Activated CD8-positive, alpha-beta T cell treated with anti-CD3 and anti-CD28 coated beads, Interleukin-2, amount 10 ng/mL, durations not matched to agents 7 days and 5 days (primary cell): Measurements from ENCODE around the gene MB21D2. TPM values are rescaled to one million over a fixed set of nuclear protein-coding genes. Genes with fewer than 3 reads are reported as not detected.
"Not testable (repeated sequence)": the region's sequence is repeated elsewhere in the genome, so short reads cannot be mapped to it uniquely, and the experiment has no call there.

Experiments used
- ATAC-seq: fragments of 150-1000 bp; cut with Tn5 transposase; one replicate; pipeline ENCODE4 v1.10.0; 2021; ENCODE audit warnings: moderate library complexity
- CTCF ChIA-PET: fragments of 350-600 bp; sonication (Branson Sonifier 250); formaldehyde crosslinking; loops from one replicate; lab custom pipeline; 2021; ENCODE audit warnings: antibody characterized with exemption; lab: Charles Lee
- POLR2A ChIA-PET: fragments of 350-600 bp; sonication (Branson Sonifier 250); formaldehyde crosslinking; loops from one replicate; lab custom pipeline; 2021; ENCODE audit warnings: antibody characterized with exemption; lab: Charles Lee
- DNase-seq: peaks from one replicate; pipeline ENCODE4 v3.0.0-alpha.2; 2020
- H3K27ac Mint-ChIP-seq: one replicate; pipeline ENCODE4 v1.8.0; 2021; ENCODE audit warnings: mild to moderate bottlenecking, mixed read lengths
- H3K27me3 Mint-ChIP-seq: one replicate; pipeline ENCODE4 v1.8.0; 2021; ENCODE audit warnings: low read depth, mixed read lengths
- H3K36me3 Mint-ChIP-seq: one replicate; pipeline ENCODE4 v1.8.0; 2021; ENCODE audit warnings: low read depth, mixed read lengths
- H3K4me1 Mint-ChIP-seq: one replicate; pipeline ENCODE4 v1.8.0; 2021; ENCODE audit warnings: low read depth, mixed read lengths
- H3K4me3 Mint-ChIP-seq: one replicate; pipeline ENCODE4 v1.8.0; 2021; ENCODE audit warnings: mild to moderate bottlenecking, mixed read lengths
- H3K9me3 Mint-ChIP-seq: one replicate; pipeline ENCODE4 v1.8.0; 2022; ENCODE audit warnings: mixed read lengths; ENCODE audit not compliant: insufficient read depth
- total RNA-seq, 2 experiments: library from RNA; stranded (reverse); gene quantifications; one replicate each; pipeline ENCODE4 v1.2.3, GENCODE V29; 2021

The MB21D2 gene
- total RNA-seq, 2 experiments from 2014 or later = 6.5 to 7.2 TPM

GRCh38 chr3:192774341-192774740 lies 143.3 kb downstream of the MB21D2 start:
- DNase-seq, ATAC-seq, H3K4me3 Mint-ChIP-seq, POLR2A ChIA-PET, H3K36me3 Mint-ChIP-seq, H3K9me3 Mint-ChIP-seq, H3K27me3 Mint-ChIP-seq, CTCF ChIA-PET, H3K27ac Mint-ChIP-seq, H3K4me1 Mint-ChIP-seq: not testable (repeated sequence)

DNA sequence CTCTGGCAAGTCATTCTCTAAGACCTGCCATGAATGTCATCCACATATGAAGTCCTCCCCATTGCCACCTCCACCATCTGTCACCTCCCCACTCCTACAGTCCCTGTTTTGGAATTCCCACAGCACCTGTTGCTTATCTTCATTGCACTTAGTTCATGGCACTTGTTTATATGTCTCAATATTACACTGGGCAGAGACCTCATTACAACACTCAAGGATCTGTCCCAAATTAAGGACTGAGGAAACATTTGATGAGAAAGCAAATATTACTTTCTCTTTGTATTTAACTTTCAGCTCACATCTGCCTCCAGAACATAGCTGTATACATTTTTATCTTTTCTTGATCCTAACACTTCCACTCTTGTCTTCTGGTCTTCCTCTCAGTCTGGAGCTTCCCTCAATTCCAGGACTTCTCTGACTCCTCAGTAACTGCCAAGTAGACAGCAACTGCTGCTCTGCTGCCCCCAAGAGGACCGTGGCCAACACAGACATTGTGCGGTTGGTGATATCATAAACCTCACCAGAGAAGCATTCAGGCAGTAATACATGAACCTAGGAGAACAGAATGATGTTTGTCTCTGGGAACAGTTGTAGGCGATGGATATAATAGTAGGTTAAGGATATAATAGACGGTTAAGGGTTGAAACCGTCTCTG lies 145.3 kb downstream of the MB21D2 start:
- no peak overlapping the region for H3K27ac Mint-ChIP-seq
- H3K27me3 Mint-ChIP-seq = no peaks in the 10 kb centered on the region
- CTCF ChIA-PET = no interaction called here
- DNase-seq (no peak), ATAC-seq (no peak)
- no peak overlapping the region for H3K4me3 Mint-ChIP-seq
- no peaks in the 10 kb centered on the region for H3K36me3 Mint-ChIP-seq
- peaks cover 9% of the 10 kb centered on the region for H3K9me3 Mint-ChIP-seq
- H3K4me1 Mint-ChIP-seq = no peaks in the 10 kb centered on the region
- POLR2A ChIA-PET = no interaction called here

- Mint-ChIP-seq H3K4me3 (no peak overlapping the region), H3K9me3 (no peaks in the 10 kb centered on the region), H3K27ac (no peak overlapping the region), H3K36me3 (no peaks in the 10 kb centered on the region), H3K4me1 (no peaks in the 10 kb centered on the region), H3K27me3 (no peaks in the 10 kb centered on the region)
- POLR2A ChIA-PET = no interaction called here
- ATAC-seq (no peak), DNase-seq (no peak)
- CTCF ChIA-PET = no interaction called here
Observed at GRCh38 chr3:192758654-192759053, 159.0 kb downstream of the MB21D2 start.

DNA sequence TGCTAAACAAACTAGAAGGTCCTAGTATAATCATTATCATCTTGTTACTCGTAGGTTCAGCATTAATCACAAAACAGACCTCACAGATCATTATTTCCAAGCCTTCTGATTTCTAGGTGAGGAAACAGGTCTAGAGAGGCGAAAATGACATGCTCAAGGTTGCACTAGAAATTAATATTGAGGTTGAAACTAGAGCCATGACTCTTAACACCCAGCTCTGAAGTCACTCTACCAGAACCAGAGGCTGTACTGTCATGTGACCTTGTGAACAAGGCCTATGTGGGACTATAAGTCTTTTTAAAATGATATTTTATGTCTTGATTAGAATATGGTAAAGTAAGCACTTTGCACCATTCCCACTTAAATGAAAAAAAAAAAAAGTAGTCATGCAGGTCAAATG lies 166.5 kb downstream of the MB21D2 start:
- Mint-ChIP-seq H3K27ac (no peak overlapping the region), H3K27me3 (no peaks in the 10 kb centered on the region), H3K9me3 (no peaks in the 10 kb centered on the region), H3K36me3 (no peaks in the 10 kb centered on the region), H3K4me3 (no peak overlapping the region), H3K4me1 (no peaks in the 10 kb centered on the region)
- ChIA-PET POLR2A (no interaction called here), CTCF (no interaction called here)
- no peak for DNase-seq
- ATAC-seq = no peak

- H3K4me1 Mint-ChIP-seq = no peaks in the 10 kb centered on the region
- H3K4me3 Mint-ChIP-seq = no peak overlapping the region
- no peaks in the 10 kb centered on the region for H3K27me3 Mint-ChIP-seq
- H3K27ac Mint-ChIP-seq = no peak overlapping the region
- ChIA-PET CTCF (no interaction called here), POLR2A (no interaction called here)
- no peaks in the 10 kb centered on the region for H3K36me3 Mint-ChIP-seq
- ATAC-seq (no peak), DNase-seq (no peak)
- no peaks in the 10 kb centered on the region for H3K9me3 Mint-ChIP-seq
Observed at GRCh38 chr3:192750201-192750600, 167.5 kb downstream of the MB21D2 start.

DNA sequence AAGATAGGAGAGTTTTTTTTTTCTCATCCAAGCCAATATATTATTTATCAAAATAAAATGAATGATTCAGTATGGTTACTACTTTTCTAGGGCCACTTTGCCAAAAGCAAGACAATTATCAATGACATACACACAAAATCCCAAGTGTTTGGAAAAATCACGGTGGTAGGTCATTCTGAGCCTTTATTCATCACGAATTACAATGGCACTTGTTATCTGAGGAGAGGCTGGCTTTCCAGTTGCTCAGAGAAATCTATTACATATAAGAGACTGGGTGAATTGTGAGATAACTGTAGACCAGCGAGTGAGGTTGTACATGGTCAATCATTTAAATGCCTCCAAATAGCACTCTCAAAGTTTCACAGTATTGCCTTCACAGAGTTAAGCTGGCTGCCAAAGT lies 169.9 kb downstream of the MB21D2 start:
- H3K27me3 Mint-ChIP-seq = no peaks in the 10 kb centered on the region
- no peak overlapping the region for H3K4me3 Mint-ChIP-seq
- no peak overlapping the region for H3K27ac Mint-ChIP-seq
- no peaks in the 10 kb centered on the region for H3K4me1 Mint-ChIP-seq
- DNase-seq (no peak), ATAC-seq (no peak)
- no peaks in the 10 kb centered on the region for H3K36me3 Mint-ChIP-seq
- ChIA-PET CTCF (no interaction called here), POLR2A (no interaction called here)
- H3K9me3 Mint-ChIP-seq = no peaks in the 10 kb centered on the region

DNA sequence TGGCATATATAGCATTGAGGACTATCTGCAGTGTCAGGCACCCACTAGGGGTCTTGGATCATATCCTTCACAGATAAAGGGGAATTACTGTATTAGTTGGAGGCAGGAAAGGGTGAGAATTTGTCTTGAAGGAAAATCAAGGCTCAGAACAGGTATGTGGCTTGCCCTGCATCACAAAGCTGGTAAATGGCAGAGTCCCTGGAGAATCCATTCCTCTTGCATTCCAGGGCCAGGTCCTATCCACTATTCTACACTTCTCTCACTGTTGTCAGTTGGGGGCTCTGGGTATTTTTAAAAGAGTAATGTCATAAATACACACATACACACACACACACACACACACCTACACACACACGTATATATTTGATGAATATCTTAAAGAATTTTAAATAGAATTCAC lies 170.5 kb downstream of the MB21D2 start:
- Mint-ChIP-seq H3K36me3 (no peaks in the 10 kb centered on the region), H3K9me3 (no peaks in the 10 kb centered on the region), H3K27ac (no peak overlapping the region), H3K27me3 (no peaks in the 10 kb centered on the region), H3K4me1 (no peaks in the 10 kb centered on the region), H3K4me3 (no peak overlapping the region)
- POLR2A ChIA-PET = no interaction called here
- CTCF ChIA-PET = no interaction called here
- DNase-seq (no peak), ATAC-seq (no peak)

Other genes starting within 250 kb of the MB21D2 start
- gene FGF12, start 190.3 kb downstream of the MB21D2 start, total RNA-seq = not detected